RWPE2 (cell line): ENCODE results near the gene SSU72.

ENCODE experiments used
- ATAC-seq: fragments of 200-7000 bp; cut with Tn5 transposase; 3 replicates; pipeline ENCODE4 v1.9.1; 2021; ENCODE audit warnings: low read depth
- DNase-seq: peaks from one replicate; pipeline ENCODE4 v3.0.0-alpha.2; 2020; ENCODE audit warnings: low spot score
- H3K27ac ChIP-seq: fragments of 450-650 bp; 2 replicates; pipeline ENCODE4 v1.5.1; 2017; ENCODE audit warnings: mild to moderate bottlenecking; ENCODE audit not compliant: poor library complexity, severe bottlenecking
- H3K27me3 ChIP-seq: fragments of 250-450 bp; sonication (Bioruptor Pico); 2 replicates; pipeline ENCODE4 v1.5.1; 2021; ENCODE audit warnings: mild to moderate bottlenecking, moderate library complexity; ENCODE audit not compliant: insufficient read depth, poor library complexity, severe bottlenecking
- H3K36me3 ChIP-seq: fragments of 250-450 bp; sonication (Bioruptor Pico); 2 replicates; pipeline ENCODE4 v1.5.1; 2020; ENCODE audit warnings: low read depth, mild to moderate bottlenecking, moderate library complexity
- H3K4me1 ChIP-seq: fragments of 250-450 bp; sonication (Bioruptor Pico); 2 replicates; pipeline ENCODE4 v1.5.1; 2021; ENCODE audit warnings: mild to moderate bottlenecking, moderate library complexity; ENCODE audit not compliant: insufficient read depth, poor library complexity, severe bottlenecking
- H3K4me3 ChIP-seq: fragments of 250-450 bp; sonication (Bioruptor Pico); 2 replicates; pipeline ENCODE4 v1.5.1; 2021; ENCODE audit warnings: mild to moderate bottlenecking, moderate library complexity; ENCODE audit not compliant: severe bottlenecking
- H3K9me3 ChIP-seq: fragments of 250-450 bp; sonication (Bioruptor Pico); 2 replicates; pipeline ENCODE4 v1.5.1; 2021; ENCODE audit warnings: mild to moderate bottlenecking, moderate library complexity; ENCODE audit not compliant: severe bottlenecking
- TF ChIP-seq, protein P1 (sequence below): fragments of 450-650 bp; IDR thresholded peaks from one replicate; pipeline ENCODE4 v1.5.1; 2017; ENCODE audit warnings: mild to moderate bottlenecking, moderate library complexity; ENCODE audit not compliant: poor library complexity, severe bottlenecking

The SSU72 gene

DNA sequence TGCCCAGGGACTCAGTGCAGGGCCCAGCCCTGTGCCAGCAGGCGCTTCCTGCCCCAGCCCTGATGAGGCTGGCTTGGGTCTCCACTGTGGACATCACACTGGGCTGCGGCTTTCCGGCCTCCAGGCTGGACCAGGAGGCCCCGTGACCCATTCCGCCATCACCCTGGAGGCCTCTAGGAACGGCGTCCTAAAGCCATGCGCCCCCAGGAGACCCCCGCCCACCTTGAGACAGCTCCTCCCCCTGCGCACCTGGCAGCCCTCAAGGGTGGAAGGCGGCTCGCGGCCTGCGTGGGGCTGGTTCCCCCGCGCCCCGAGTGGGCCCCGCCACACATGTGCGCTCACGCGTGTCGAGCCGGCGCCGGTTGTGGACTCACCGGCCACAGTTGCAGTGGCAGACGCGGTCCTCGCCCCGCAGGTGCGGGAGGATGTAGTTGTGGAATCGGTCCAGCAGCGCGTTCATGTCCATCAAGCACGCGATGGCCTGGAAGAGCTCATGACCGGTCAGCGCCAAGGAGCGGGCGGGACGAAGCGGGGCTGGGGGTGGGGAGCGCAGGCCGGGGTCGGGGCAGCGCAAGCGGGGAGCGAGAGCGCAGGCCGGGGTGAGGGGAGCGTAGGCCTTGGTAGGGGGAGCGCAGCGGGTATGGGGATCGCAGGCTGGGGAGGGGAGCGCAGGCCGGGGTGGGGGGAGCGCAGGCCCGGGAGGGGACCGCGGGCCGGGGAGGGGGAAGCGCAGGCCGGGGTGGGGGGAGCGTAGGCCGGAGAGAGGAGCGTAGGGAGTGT lies 35.2 kb downstream of the SSU72 start:
- H3K9me3 ChIP-seq = no peaks in the 10 kb centered on the region
- TF ChIP-seq, protein P1, sequence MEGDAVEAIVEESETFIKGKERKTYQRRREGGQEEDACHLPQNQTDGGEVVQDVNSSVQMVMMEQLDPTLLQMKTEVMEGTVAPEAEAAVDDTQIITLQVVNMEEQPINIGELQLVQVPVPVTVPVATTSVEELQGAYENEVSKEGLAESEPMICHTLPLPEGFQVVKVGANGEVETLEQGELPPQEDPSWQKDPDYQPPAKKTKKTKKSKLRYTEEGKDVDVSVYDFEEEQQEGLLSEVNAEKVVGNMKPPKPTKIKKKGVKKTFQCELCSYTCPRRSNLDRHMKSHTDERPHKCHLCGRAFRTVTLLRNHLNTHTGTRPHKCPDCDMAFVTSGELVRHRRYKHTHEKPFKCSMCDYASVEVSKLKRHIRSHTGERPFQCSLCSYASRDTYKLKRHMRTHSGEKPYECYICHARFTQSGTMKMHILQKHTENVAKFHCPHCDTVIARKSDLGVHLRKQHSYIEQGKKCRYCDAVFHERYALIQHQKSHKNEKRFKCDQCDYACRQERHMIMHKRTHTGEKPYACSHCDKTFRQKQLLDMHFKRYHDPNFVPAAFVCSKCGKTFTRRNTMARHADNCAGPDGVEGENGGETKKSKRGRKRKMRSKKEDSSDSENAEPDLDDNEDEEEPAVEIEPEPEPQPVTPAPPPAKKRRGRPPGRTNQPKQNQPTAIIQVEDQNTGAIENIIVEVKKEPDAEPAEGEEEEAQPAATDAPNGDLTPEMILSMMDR = no peak
- DNase-seq (peak; percentile 68), ATAC-seq (no peak)
- H3K27ac ChIP-seq = no peak overlapping the region
- peaks cover 16% of the 10 kb centered on the region for H3K36me3 ChIP-seq
- no peak overlapping the region for H3K4me3 ChIP-seq
- no peaks in the 10 kb centered on the region for H3K27me3 ChIP-seq
- no peaks in the 10 kb centered on the region for H3K4me1 ChIP-seq

DNA sequence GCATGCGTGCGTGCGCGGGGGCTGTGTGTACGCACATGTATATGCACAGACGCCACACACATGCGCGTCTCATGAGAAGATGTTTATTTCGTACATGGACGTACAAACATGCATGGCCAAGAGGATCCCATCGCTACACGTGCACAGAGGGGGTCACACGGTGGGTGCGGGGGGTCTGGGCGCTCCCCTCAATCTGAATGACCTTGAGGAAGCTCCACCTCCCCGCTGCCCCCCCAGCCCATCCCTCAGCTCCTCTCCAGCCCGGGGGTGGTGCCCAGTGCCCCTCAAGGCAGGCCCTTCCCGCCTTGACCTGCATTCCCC lies 35.7 kb downstream of the SSU72 start:
- Histone ChIP-seq H3K27ac (no peak overlapping the region), H3K9me3 (no peaks in the 10 kb centered on the region), H3K4me1 (no peaks in the 10 kb centered on the region), H3K36me3 (peaks cover 15% of the 10 kb centered on the region; the same call in 1 of the 2 replicates), H3K27me3 (no peaks in the 10 kb centered on the region), H3K4me3 (no peak overlapping the region)
- TF ChIP-seq, protein P1 = no peak
- ATAC-seq (no peak), DNase-seq (no peak)

DNA sequence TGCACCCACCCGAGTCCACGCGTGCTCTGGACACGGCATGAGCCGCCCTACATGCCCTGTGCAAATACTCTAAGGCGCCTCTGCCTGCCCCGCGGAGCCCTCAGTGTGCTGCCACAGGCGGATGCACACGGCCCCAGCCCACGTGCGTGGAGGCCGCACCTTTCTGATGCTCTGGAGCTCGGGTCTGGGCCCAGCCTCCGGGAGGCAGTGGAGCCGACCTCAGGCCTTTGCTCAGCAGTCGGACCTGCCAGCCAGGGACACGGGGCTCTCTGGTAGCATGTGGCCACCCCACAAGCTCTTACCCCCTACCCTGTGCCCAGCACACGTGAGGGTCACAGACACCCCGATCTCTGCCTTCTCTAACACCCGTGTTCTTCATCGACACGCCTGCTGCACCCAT lies 36.3 kb downstream of the SSU72 start:
- Histone ChIP-seq H3K27me3 (no peaks in the 10 kb centered on the region), H3K4me1 (no peaks in the 10 kb centered on the region), H3K27ac (no peak overlapping the region), H3K4me3 (no peak overlapping the region), H3K36me3 (peaks cover 15% of the 10 kb centered on the region; the same call in 1 of the 2 replicates), H3K9me3 (no peaks in the 10 kb centered on the region)
- no peak for DNase-seq
- TF ChIP-seq, protein P1 = no peak
- ATAC-seq = no peak; the same call in 2 of the 3 replicates

DNA sequence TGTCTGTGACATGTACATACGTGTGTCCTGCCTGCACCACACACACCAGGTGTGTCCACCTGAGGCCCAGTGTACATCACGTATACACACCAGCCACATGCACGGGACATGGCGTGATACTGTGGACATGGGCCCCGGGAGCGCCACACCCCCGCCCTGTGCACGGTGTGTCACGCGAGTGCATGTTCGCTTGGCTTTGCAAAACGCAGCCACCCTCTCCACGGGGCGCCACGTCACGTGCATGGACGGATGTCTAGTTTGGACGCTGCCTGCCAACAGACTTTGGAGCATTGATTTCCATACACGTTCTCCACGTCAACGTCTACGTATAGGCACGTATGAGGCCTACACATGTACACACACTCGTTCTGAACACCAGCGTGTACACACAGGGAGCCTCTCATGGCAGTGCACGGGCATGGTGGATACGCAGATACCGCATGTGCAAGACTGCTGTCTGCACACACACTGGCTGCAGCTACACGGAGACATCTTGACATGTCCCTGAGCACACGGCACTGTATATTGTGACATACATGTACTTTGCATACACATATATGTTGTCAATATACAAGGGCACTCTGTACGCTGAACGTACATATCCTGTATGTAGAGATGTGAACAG lies 36.9 kb downstream of the SSU72 start:
- Histone ChIP-seq H3K9me3 (no peaks in the 10 kb centered on the region), H3K4me3 (no peak overlapping the region), H3K4me1 (no peaks in the 10 kb centered on the region), H3K36me3 (peaks cover 9% of the 10 kb centered on the region; the same call in 1 of the 2 replicates), H3K27ac (no peak overlapping the region), H3K27me3 (no peaks in the 10 kb centered on the region)
- DNase-seq = peak; percentile 69
- ATAC-seq = no peak; the same call in 2 of the 3 replicates
- TF ChIP-seq, protein P1 = no peak
